Osteocyte (in vitro differentiated cells): ENCODE data around the gene CFAP298. TPM values are rescaled to one million over a fixed set of nuclear protein-coding genes. Genes with fewer than 3 reads are reported as not detected.

Experiments used
- DNase-seq: peaks from one replicate; pipeline ENCODE4 v3.0.0; 2021; ENCODE audit warnings: mixed read lengths; ENCODE audit not compliant: unreplicated experiment; ENCODE audit errors: extremely low spot score
- H3K27ac Mint-ChIP-seq: one replicate; pipeline ENCODE4 v1.8.0; 2021; ENCODE audit warnings: mild to moderate bottlenecking, mixed read lengths; ENCODE audit not compliant: unreplicated experiment
- H3K27me3 Mint-ChIP-seq: one replicate; pipeline ENCODE4 v1.8.0; 2021; ENCODE audit warnings: mixed read lengths; ENCODE audit not compliant: unreplicated experiment
- H3K36me3 Mint-ChIP-seq: one replicate; pipeline ENCODE4 v1.8.0; 2021; ENCODE audit warnings: mixed read lengths; ENCODE audit not compliant: unreplicated experiment
- H3K4me1 Mint-ChIP-seq: one replicate; pipeline ENCODE4 v1.8.0; 2021; ENCODE audit warnings: mixed read lengths; ENCODE audit not compliant: unreplicated experiment
- H3K4me3 Mint-ChIP-seq: one replicate; pipeline ENCODE4 v1.8.0; 2021; ENCODE audit warnings: mild to moderate bottlenecking, moderate library complexity, mixed read lengths; ENCODE audit not compliant: unreplicated experiment
- H3K9me3 Mint-ChIP-seq: one replicate; pipeline ENCODE4 v1.8.0; 2021; ENCODE audit warnings: mixed read lengths; ENCODE audit not compliant: unreplicated experiment
- CTCF ChIP-seq: fragments of 200-600 bp; sonication (generic); IDR thresholded peaks from 2 replicates; pipeline ENCODE4 v1.5.0; 2021; ENCODE audit warnings: antibody characterized with exemption, mild to moderate bottlenecking, moderate library complexity
- total RNA-seq: library from RNA; stranded (reverse); gene quantifications from 2 replicates; pipeline ENCODE4 v1.2.1, GENCODE V29; 2021

Gene CFAP298
- total RNA-seq, 1 donor from 2014 or later, result 35.6 TPM

DNA sequence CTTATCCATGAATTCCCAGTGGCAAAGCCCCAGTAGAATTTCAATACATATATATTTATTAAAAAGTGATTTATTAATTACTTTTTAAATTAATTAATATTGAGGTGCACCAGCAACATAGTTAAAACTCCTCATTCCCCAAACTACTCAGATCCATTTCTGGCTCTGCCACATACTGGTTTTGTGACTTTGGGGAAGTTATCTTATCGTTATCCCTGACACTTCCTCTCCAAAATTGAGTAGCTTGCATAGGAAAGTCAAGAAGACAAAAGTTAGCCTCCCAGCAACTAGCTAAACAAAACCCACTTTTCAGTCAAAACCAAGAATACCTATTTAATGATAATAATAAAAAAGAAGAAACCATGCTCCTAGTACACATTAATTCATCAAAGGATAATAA lies 62.7 kb downstream of the CFAP298 start:
- Mint-ChIP-seq H3K4me1 (no peaks in the 10 kb centered on the region), H3K9me3 (no peaks in the 10 kb centered on the region), H3K27ac (no peak overlapping the region), H3K36me3 (peaks cover 1% of the 10 kb centered on the region), H3K4me3 (no peak overlapping the region), H3K27me3 (peaks cover 31% of the 10 kb centered on the region)
- no peak for TF ChIP-seq CTCF
- no peak for DNase-seq

Other genes with a start within 250 kb of the CFAP298 start
- 15.4 and 17.3 TPM in 2 replicates for gene URB1, start 219.4 kb downstream of the CFAP298 start, total RNA-seq
- 3.0 and 3.2 TPM in 2 replicates for gene EVA1C, start 199.7 kb downstream of the CFAP298 start, total RNA-seq
- 0.21 and 1.3 TPM in 2 replicates for gene TCP10L, start 26.9 kb downstream of the CFAP298 start, total RNA-seq
- 11.0 and 15.5 TPM in 2 replicates for gene SYNJ1, start 115.6 kb upstream of the CFAP298 start, total RNA-seq
- gene PAXBP1, start 159.4 kb upstream of the CFAP298 start, total RNA-seq, result 38.3 and 40.5 TPM in 2 replicates